ENCODE results near the gene SLC4A4. TPM values are rescaled to one million over a fixed set of nuclear protein-coding genes. Genes with fewer than 3 reads are reported as not detected.

Gene SLC4A4
- total and polyA plus RNA-seq, 2 donors (not counting 1 experiment from before 2014, with no cell fraction given): 12.2 to 33.4 TPM

- Histone ChIP-seq H3K36me3 (ENCODE audit: control insufficient read depth, insufficient read depth, low read length) (no peaks in the 10 kb centered on the region), H3K4me2 (ENCODE audit: extremely low read depth, insufficient read depth, low read length) (no peak overlapping the region), H3K9me3 (ENCODE audit: control insufficient read depth, insufficient read depth, low read depth, low read length) (no peaks in the 10 kb centered on the region), H3K27me3 (ENCODE audit: control insufficient read depth, insufficient read depth, low read length) (no peaks in the 10 kb centered on the region), H3K4me1 (ENCODE audit: control insufficient read depth, extremely low read depth, insufficient read depth, low read length) (no peaks in the 10 kb centered on the region), H3K9ac (ENCODE audit: insufficient read depth, low read length) (no peak overlapping the region), H3K79me2 (ENCODE audit: control insufficient read depth, insufficient read depth, low read length) (no peaks in the 10 kb centered on the region), H3K4me3 (replicated peaks in 1 of 4; ENCODE audit: control extremely low read depth in 1 of 4, insufficient read depth in 1 of 4, low read depth in 3 of 4, low read length in 4 of 4) (no peak overlapping the region), H2AFZ (ENCODE audit: low read length) (no peak overlapping the region), H4K20me1 (ENCODE audit: control insufficient read depth, extremely low read depth, insufficient read depth, low read length) (no peaks in the 10 kb centered on the region), H3K27ac (ENCODE audit: insufficient read depth, low read length) (no peak overlapping the region)
- DNase-seq (ENCODE audit: low read depth in 2 of 2): peak; percentile 2 to 78
- TF ChIP-seq EZH2 (IDR thresholded peaks at IDR 0.05; ENCODE audit: low read length, missing control alignments) (no peak), CTCF (conservative IDR thresholded peaks at IDR 0.05 in 1 of 2, IDR thresholded peaks at IDR 0.05 in 1 of 2; ENCODE audit: low read depth in 1 of 2, low read length in 2 of 2) (no peak)
These were observed 269.2 kb downstream of the SLC4A4 start for GRCh38 chr4:71607780-71608677.

- no peak overlapping the region for H3K27ac ChIP-seq (ENCODE audit: insufficient read depth, low read length)
- DNase-seq (ENCODE audit: low read depth in 2 of 2): no peak
- no peak overlapping the region for H3K9ac ChIP-seq (ENCODE audit: insufficient read depth, low read length)
- no peaks in the 10 kb centered on the region for H3K36me3 ChIP-seq (ENCODE audit: control insufficient read depth, insufficient read depth, low read length)
- H3K27me3 ChIP-seq (ENCODE audit: control insufficient read depth, insufficient read depth, low read length): no peaks in the 10 kb centered on the region
- no peaks in the 10 kb centered on the region for H3K4me1 ChIP-seq (ENCODE audit: control insufficient read depth, extremely low read depth, insufficient read depth, low read length)
- no peak overlapping the region for H2AFZ ChIP-seq (ENCODE audit: low read length)
- H3K4me3 ChIP-seq (replicated peaks in 1 of 4; ENCODE audit: control extremely low read depth in 1 of 4, insufficient read depth in 1 of 4, low read depth in 3 of 4, low read length in 4 of 4): no peak overlapping the region
- TF ChIP-seq EZH2 (IDR thresholded peaks at IDR 0.05; ENCODE audit: low read length, missing control alignments): no peak
- TF ChIP-seq CTCF (conservative IDR thresholded peaks at IDR 0.05 in 1 of 2, IDR thresholded peaks at IDR 0.05 in 1 of 2; ENCODE audit: low read depth in 1 of 2, low read length in 2 of 2): no peak
- H3K79me2 ChIP-seq (ENCODE audit: control insufficient read depth, insufficient read depth, low read length): no peaks in the 10 kb centered on the region
- H4K20me1 ChIP-seq (ENCODE audit: control insufficient read depth, extremely low read depth, insufficient read depth, low read length): no peaks in the 10 kb centered on the region
- H3K9me3 ChIP-seq (ENCODE audit: control insufficient read depth, insufficient read depth, low read depth, low read length): no peaks in the 10 kb centered on the region
- H3K4me2 ChIP-seq (ENCODE audit: extremely low read depth, insufficient read depth, low read length): no peak overlapping the region
These were observed 269.9 kb downstream of the SLC4A4 start for GRCh38 chr4:71608678-71609071.

- no peaks in the 10 kb centered on the region for H3K27me3 ChIP-seq (ENCODE audit: control insufficient read depth, insufficient read depth, low read length)
- H3K9ac ChIP-seq (ENCODE audit: insufficient read depth, low read length): no peak overlapping the region
- DNase-seq (ENCODE audit: low read depth in 2 of 2): peak in 1 of 2 donors; percentile 23
- no peaks in the 10 kb centered on the region for H3K79me2 ChIP-seq (ENCODE audit: control insufficient read depth, insufficient read depth, low read length)
- no peaks in the 10 kb centered on the region for H3K9me3 ChIP-seq (ENCODE audit: control insufficient read depth, insufficient read depth, low read depth, low read length)
- H3K36me3 ChIP-seq (ENCODE audit: control insufficient read depth, insufficient read depth, low read length): no peaks in the 10 kb centered on the region
- no peaks in the 10 kb centered on the region for H3K4me1 ChIP-seq (ENCODE audit: control insufficient read depth, extremely low read depth, insufficient read depth, low read length)
- H4K20me1 ChIP-seq (ENCODE audit: control insufficient read depth, extremely low read depth, insufficient read depth, low read length): no peaks in the 10 kb centered on the region
- H2AFZ ChIP-seq (ENCODE audit: low read length): no peak overlapping the region
- TF ChIP-seq EZH2 (IDR thresholded peaks at IDR 0.05; ENCODE audit: low read length, missing control alignments) (no peak), CTCF (conservative IDR thresholded peaks at IDR 0.05 in 1 of 2, IDR thresholded peaks at IDR 0.05 in 1 of 2; ENCODE audit: low read depth in 1 of 2, low read length in 2 of 2) (no peak)
- no peak overlapping the region for H3K27ac ChIP-seq (ENCODE audit: insufficient read depth, low read length)
- no peak overlapping the region for H3K4me2 ChIP-seq (ENCODE audit: extremely low read depth, insufficient read depth, low read length)
- H3K4me3 ChIP-seq (replicated peaks in 1 of 4; ENCODE audit: control extremely low read depth in 1 of 4, insufficient read depth in 1 of 4, low read depth in 3 of 4, low read length in 4 of 4): no peak overlapping the region
These were observed 270.3 kb downstream of the SLC4A4 start for GRCh38 chr4:71609167-71609566.

Measured in fibroblast of lung (primary cell).